Ovary (tissue), 3 donors: ENCODE results near the gene RPE65.

Experiments used
- CTCF ChIP-seq, 3 donors: fragments of 450-650 bp in 2 of 3; fragments of 200-600 bp in 1 of 3; IDR thresholded peaks; one replicate each; pipeline versions ENCODE4 v1.5.1 to v1.8.0; 2016 to 2022; ENCODE audit warnings: antibody characterized with exemption in 3 of 3, mild to moderate bottlenecking in 1 of 3
- EP300 ChIP-seq: sonication (generic); formaldehyde crosslinking; IDR thresholded peaks from one replicate; pipeline ENCODE4 v1.6.1; 2017; ENCODE audit warnings: antibody characterized with exemption
- POLR2A ChIP-seq: fragments of 450-650 bp; IDR thresholded peaks from one replicate; pipeline ENCODE4 v1.6.1; 2017; ENCODE audit warnings: antibody characterized with exemption, mild to moderate bottlenecking, moderate library complexity
- donor health status: DM: no; HTN: no; CAD: no.

GRCh38 chr1:68484618-68485017, 34.9 kb upstream of the RPE65 start:
- no peak for TF ChIP-seq CTCF (IDR thresholded peaks at IDR 0.05)
- no peak for TF ChIP-seq POLR2A
- no peak for TF ChIP-seq EP300
